Neural cell (in vitro differentiated cells): Measurements from ENCODE around the gene FAM110A.

ENCODE experiments used
- CTCF ChIP-seq: fragments of 450-650 bp; IDR thresholded peaks from 2 replicates; pipeline ENCODE4 v1.5.1; 2014; ENCODE audit warnings: antibody characterized with exemption, mild to moderate bottlenecking, moderate library complexity; ENCODE audit not compliant: poor library complexity, severe bottlenecking
- EZH2 ChIP-seq: fragments of 200-600, 300-800 bp; shearing (Covaris generic), sonication (generic); IDR thresholded peaks from 2 replicates; pipeline ENCODE4 v1.6.1; 2014; ENCODE audit warnings: antibody characterized with exemption, low read length, borderline replicate concordance, mild to moderate bottlenecking; ENCODE audit not compliant: insufficient read depth, poor library complexity, severe bottlenecking
- REST ChIP-seq: IDR thresholded peaks from 2 replicates; pipeline ENCODE4 v1.6.1; 2012; ENCODE audit warnings: borderline replicate concordance

- no peak for TF ChIP-seq EZH2
- no peak for TF ChIP-seq CTCF
- no peak for TF ChIP-seq REST
These were observed 48.2 kb downstream of the FAM110A start for GRCh38 chr20:881783-882144.
